GM18517 (cell line): ENCODE data around the gene HIF1AN.
"Not testable (repeated sequence)": the region's sequence is repeated elsewhere in the genome, so short reads cannot be mapped to it uniquely, and the experiment has no call there.

ENCODE experiments used
- ATAC-seq: cut with Tn5 transposase; IDR thresholded peaks from one replicate; pipeline ENCODE4 v1.9.1; 2021; ENCODE audit warnings: mild to moderate bottlenecking, moderate library complexity; ENCODE audit not compliant: unreplicated experiment

The HIF1AN gene

DNA sequence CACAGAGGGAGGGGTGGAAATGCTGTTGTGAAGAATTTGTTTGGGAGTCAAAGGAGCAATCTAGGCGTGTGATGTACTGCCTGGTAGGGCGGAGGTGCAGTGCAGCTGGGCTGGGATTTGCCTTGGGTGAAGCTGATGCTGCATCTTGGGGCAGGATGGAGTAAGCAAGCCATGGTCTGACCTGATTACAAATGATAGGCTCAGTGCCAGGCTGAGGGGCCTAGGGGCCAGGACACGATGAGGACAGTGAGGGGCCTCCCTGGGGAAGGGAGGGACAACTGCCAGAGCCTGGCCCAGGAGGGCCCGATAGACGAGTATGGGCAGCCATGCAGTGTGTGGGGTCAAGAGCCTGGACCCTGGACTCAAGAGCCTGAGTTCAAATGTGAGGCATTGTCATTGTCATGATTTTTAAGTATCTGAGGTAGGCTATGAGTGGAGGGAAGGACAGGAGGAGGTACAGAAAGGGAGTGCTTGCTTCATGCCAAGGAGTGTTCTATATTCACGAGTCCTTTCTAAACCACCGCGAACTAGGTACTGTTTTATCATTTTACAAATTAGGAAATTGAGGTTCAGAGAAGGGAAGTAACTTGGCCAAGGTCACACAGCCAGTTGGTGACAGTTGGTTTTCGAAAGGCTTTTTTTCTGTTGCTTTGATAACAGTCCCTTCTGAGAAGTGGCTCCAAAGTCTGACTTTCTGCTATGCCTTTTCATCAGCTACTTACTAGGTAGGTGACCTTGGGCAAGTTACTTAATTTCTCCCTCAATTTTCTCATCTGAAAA lies 29.7 kb downstream of the HIF1AN start:
- ATAC-seq, result no peak

DNA sequence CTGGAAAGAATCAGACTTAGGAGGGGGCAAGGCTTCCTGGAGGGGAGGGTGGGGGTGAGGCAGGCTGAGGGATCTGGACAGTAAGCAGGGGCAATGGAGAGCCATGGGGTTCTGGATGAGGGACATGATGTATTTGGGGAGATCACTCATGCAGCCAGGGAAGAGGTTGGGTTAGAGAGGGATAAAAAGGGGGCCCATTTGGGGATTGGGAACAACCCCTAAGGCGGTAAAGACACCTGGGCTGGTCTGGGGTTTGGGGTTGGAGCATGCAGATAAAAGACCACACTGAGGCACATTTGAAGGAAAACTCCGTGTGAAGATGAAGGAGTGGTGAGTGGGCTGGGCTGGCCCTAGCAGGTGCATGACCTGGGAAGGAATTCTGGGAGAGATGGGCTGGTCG lies 30.8 kb downstream of the HIF1AN start:
- no peak for ATAC-seq

DNA sequence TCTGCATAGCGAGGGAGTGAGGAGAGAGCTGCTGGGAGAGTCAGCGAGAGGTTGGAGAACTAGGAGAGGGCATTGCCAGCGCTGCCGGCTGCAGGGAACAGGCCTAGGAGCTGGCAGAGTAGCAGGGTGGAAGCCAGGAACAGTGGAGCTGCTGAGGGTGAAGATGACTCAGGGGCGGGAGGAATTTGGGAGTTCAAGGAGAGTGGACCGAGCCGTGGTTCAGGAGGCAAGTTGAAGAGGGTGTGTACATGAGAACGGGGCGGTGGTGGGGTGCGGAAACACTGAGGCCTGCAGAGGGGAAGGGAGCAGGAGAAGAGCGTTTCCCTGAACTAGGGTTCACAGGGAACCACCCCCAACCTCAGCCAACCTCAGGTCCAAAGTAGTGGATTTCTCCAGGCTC lies 31.5 kb downstream of the HIF1AN start:
- ATAC-seq, result no peak

DNA sequence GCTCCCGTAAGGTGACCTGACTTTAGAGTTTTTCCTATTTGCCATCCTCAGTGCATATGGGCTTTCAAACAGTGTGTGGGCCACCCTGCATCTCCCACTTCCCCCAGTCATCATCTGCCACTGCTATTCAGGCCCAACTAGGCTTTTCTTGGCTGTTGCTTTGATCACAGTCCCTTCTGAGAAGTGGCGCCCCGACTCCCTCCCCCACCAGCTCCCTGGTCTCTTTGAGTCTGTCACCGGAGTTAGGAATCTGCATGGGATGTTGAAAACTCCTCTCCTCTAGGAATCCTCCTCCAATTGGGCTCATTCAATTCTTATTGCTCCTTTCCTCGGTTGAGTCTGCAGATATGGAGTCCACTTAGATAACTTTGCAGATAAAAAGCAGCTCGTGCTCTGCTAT lies 32.1 kb downstream of the HIF1AN start:
- ATAC-seq, result no peak

DNA sequence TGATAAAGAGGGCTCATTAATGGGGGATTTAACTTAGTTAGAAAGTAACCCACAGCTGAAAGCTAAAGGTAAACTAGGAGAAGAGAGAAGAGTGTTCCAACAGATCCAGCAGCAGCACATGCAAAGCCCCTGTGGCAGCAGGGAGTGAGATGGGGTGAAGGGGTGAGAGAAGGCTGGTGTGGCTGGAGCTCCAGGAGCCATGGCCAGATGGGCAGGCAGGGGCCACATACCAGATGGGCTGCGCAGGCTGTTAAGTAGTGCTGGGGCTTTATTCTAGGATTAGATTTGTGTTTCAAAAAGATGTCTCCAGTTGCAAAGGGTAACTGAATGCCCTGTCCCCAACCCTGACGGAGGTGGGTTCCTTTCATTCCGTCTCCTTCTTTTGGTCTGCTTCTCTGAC lies 33.2 kb downstream of the HIF1AN start:
- no peak for ATAC-seq

DNA sequence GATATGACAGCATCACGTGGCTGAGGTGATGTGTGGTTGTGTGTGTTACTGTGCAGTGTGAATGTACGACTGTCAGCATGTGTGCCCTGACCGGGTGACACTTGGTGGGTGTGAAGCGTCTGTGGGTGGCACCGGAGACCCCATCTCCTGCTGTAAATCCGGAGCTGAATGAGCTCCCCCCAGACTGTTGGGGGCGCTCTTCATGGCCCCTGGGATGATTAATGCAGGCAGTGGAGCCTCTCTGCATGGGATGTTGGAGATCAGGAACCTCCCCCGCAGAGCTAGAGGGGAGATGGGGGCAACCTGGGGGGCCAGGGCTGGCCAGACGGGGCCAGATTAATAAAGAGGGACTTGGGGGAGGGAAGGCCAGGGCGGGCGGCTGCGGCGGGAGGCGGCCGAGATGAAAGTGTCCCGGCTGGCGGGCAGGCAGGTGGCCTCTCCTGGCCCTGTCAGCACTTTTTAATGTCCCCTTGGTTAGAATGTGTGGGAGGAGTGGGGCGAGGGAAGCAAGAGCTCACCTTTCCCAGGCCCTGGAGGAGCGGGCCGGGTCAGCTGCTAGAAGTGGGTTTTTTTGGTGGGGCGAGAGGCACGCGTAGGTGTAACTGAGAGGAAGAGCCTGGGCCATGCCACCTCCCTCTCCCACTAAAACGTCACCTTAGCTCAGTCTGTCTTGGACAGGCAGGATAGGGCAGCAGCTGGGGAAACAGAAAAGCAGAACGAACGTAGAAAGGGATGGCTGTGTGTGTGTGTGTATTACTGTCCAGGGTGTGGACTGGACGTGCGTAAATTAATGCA lies 34.1 kb downstream of the HIF1AN start:
- ATAC-seq, result no peak

DNA sequence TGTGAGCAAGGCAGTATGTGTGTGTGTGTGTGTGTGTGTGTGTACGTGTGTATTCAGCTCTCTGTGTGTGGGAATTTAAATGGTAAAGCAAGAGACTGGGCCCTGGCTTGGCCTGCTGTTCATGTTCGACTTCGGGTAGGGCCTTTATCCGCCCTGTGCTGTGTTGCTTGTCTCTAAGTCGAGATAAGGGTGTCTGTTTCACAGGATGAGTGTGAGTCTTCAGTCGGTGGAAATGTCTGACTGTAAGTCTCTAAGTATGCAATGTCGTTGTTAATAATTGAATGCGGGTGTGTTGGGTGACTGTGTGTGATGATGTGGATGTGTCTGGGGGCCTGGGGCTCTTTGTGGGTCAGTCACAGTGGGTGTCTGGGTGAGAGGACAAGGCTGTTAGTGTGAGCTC lies 34.8 kb downstream of the HIF1AN start:
- no peak for ATAC-seq

DNA sequence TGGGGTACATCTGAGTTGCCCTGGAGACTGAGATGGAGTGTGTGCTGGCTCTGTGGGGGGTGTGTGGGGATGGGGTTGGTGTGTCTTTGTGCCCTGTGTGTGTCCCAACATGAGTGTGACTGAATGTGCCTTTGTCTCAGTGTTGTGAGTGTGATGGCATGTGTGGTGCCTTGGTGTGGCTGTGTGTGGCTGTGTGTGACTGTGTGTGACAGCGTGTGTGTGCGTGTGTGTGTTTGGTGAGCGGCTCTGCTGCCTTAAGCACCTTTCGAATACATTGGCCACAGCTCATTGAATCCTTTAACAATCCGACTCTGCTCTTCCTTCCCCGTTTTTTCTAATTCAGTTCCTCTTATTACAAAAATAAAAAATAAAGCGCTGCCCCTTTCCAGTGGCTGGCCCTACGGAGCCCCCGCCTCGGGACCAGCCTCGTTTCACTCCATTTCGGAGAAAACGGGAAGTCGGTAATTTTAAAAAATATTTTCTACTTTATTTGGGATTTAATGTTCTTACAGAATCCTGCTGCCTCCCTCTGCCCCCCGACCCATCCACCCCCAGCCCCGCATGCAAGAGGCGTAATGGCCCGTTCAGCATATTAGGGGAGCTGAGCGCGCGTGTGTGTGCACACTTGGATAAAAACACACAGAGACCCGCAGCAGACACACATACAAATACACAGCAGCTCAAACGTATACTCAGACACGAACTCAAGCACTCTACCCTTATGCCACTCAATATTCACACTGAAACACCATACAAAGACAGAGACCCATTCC lies 35.5 kb downstream of the HIF1AN start:
- ATAC-seq, result no peak

DNA sequence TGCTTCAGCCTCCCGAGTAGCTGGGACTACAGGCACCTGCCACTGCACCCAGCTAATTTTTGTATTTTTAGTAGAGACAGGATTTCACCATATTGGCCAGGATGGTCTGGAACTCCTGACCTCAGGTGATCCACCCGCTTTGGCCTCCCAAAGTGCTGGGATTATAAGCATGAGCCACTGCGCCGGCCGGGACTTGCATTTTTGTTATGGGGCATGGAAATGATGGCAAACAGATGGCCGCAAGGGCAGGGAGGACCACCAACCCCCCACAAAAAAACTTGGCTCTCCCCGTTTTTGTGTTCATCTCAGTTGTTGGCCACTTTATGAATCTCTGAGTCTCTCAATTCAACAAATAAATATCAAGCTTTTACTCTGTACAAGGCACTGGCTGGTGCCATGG lies 39.4 kb downstream of the HIF1AN start:
- not testable (repeated sequence) for ATAC-seq

DNA sequence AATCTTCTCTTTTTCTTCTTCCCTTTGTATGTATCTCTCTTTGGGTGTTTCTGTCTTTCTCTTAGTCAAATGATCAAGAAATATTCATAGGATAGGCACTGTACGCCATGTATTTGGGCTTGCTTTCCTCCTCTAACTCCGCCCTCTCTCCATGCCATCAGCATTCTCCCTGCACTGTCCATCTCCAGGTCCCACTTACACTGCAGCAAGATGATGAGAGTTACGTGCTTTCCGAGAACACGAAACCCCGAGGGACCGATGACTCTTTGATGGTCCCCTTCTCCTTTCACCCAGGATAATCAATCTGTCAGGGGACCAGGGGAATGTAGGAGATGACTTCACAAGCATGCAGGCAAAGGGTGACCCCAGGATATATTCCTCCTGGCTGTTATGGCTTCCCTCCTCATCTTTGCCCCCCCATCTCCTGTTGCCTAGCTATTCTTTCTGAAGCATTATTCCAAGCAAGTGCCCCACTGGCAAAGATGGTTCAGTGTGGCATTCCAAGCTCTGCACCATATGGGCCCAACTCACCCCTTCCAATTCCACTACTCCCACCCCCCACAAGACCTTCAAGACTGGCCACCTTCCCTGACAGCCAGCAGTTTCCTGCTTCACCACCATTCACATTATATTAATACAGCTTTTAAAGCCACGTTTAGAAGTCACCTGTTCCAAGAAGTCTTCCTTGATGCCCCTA lies 40.0 kb downstream of the HIF1AN start:
- no peak for ATAC-seq

DNA sequence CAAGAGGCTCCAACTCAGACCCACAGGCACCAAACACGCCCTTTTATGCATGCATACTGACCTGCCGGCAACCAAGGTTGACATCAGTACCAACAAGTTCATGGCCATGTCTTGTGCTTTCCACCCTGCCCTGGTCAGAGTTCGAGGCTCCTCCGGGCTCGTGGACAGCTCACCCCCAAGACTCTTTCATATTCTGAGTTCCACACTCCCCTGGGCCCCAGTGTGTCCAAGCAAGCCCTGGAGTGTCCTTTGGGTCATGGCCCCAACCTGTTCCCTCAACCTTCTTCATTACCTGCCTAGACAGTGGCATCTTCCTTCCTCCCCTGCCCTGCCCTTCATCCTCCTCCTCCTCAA lies 40.5 kb downstream of the HIF1AN start:
- ATAC-seq, result no peak

DNA sequence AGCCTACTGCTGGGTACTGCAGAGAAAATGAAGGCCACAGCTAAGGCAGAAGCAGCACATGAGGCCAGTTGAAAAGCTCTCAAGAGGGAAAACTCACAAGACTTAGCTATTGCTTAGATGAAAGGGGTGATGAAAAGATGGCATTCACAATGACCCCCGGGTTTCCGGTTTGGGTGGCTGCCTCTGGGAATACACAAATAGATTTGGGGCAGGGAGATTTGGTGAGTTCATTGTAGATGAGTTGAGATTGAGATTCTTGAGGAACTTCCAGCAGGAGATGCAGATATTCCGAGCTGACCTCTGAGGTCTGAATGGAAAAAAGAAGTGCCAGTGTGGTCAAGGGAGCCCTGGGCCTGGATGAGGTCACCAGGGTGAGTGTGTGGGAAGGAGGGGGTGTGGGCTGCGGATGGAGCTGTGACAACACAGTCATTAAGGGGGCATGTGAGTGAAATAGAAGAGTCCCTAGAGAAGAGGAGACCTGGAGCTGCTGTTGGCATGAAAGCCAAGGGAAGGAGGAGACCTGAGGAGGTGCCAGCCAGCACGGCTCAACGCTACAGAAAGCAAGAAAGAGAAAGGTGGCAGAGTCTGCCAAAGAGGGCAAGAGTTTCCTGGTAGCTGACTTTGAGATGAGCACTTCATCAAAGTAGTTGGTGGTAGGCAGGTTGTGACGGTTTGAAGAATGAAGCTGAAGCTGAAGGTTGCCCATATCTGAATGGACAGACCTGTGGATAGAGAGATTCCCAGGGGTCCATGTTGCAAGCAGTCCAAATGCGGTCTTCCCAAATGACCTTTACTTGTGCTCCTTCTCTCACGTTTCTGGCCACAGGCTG lies 43.7 kb downstream of the HIF1AN start:
- no peak for ATAC-seq

DNA sequence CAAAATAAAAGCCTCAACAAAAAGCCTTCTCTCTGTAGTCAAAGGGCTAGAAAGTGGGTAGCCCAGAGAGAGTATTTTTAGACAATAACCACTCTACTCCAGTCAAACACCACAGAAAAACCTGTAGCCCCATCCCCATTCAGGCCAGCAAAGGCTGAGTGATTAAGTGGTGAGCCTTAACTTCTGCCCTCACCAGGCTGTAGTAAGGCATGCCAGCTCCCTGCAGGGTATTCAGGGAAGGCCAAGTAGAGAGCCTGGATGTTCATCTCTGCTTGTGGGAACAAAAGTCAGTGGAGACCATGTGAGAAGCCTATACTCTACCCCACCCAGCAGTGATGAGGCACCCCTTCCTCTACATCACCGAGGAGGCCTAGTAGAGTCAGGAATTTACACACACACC lies 51.2 kb downstream of the HIF1AN start:
- ATAC-seq, result no peak

DNA sequence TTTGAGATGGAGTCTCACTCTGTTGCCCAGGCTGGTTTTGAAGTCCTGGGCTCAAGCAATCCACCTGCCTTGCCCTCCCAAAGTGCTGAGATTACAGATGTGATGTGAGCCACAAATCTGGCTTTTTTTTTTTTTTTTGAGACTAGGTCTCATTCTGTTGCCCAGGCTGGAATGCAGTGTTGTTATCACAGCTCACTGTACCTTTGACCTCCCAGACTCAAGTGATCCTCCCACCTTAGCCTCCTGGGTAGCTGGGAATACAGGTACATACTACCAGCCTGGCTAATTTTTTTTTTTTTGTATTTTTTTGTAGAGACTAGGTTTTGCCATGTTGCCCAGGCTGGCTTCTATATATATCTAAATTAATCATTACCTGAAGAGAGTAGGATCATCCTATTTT lies 62.4 kb downstream of the HIF1AN start:
- no peak for ATAC-seq

DNA sequence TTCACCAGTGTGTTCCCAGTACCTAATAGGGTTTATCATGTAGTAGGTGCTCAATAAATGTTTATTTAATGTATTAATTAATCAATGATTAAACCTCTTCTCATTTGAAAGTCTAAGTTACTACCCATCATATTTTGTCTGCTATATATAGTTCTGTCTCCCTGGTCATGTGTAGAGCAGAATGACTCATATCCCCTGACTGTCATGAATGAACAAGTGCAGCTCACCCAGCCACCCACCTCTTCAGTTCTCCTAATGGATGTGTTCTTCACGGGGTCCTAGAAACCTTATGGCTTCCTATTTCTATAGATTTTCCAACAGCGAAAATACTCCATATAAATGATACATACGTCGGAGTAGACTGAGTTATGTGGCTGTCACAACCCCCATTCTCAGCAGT lies 64.5 kb downstream of the HIF1AN start:
- ATAC-seq, result no peak

DNA sequence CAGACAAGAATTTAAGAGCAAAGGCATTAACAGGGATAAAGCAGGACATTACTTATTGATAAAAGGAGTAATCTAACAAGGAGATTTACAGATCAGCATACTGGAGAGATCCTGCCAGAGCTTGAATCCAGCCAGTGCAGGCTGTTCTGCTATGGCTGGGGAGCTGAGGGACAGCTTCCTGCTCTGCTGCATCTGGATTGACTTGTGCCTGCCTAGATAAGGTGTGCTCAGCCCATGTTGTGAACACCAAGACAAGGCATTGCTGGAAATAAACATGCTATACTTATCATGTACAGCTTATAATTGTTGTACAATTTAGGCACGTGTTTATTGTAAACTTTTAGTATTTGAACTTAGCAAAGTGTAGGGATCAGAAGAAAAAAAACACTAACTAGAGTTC lies 71.7 kb downstream of the HIF1AN start:
- no peak for ATAC-seq
